Prostate gland (tissue), 2 donors: Measurements from ENCODE around the gene FBXO44. TPM values are rescaled to one million over a fixed set of nuclear protein-coding genes. Genes with fewer than 3 reads are reported as not detected.
"Not testable (repeated sequence)": the region's sequence is repeated elsewhere in the genome, so short reads cannot be mapped to it uniquely, and the experiment has no call there.

Experiments used
- DNase-seq: peaks from one replicate; pipeline ENCODE4 v3.0.0-alpha.2; 2019; ENCODE audit warnings: low spot score
- H3K27ac ChIP-seq, 2 donors: fragments of 200-600 bp; sonication (generic); 2 replicates each; pipeline ENCODE4 v1.5.1; 2017 to 2019
- H3K27me3 ChIP-seq: fragments of 200-600 bp; sonication (generic); replicated peaks from 2 replicates; pipeline ENCODE4 v1.5.1; 2019; ENCODE audit not compliant: insufficient read depth
- H3K36me3 ChIP-seq, 2 donors: fragments of 200-600 bp; sonication (generic); 1 replicate in 1 of 2; 2 replicates in 1 of 2; pipeline versions ENCODE4 v1.5.1 to v1.8.1; 2017 to 2019
- H3K4me1 ChIP-seq: fragments of 200-600 bp; sonication (generic); replicated peaks from 2 replicates; pipeline ENCODE4 v1.5.1; 2019
- H3K4me3 ChIP-seq, 2 donors: fragments of 200-600 bp; sonication (generic); 2 replicates each; pipeline ENCODE4 v1.5.1; 2017 to 2019
- H3K9me3 ChIP-seq: fragments of 200-600 bp; sonication (generic); 2 replicates; pipeline ENCODE4 v1.5.1; 2017
- CTCF ChIP-seq, 4 experiments: fragments of 200-600 bp in 2 of 4; fragments of 450-650 bp in 2 of 4; sonication (generic) in 2 of 4; IDR thresholded peaks; 1 replicate in 3 of 4; 2 replicates in 1 of 4; pipeline ENCODE4 v1.5.1; 2016 to 2019; ENCODE audit warnings: antibody characterized with exemption in 4 of 4, mild to moderate bottlenecking in 2 of 4, moderate library complexity in 2 of 4
- POLR2A ChIP-seq: fragments of 450-650 bp; IDR thresholded peaks from one replicate; pipeline ENCODE4 v1.6.1; 2016; ENCODE audit warnings: antibody characterized with exemption, mild to moderate bottlenecking
- POLR2AphosphoS5 ChIP-seq: sonication (generic); formaldehyde crosslinking; IDR thresholded peaks from one replicate; pipeline ENCODE4 v1.6.1; 2017; ENCODE audit warnings: antibody characterized with exemption
- WGBS: methylation state at CpG from one replicate; pipeline ENCODE4 v1.1.5; 2018; 5-methylcytosine and 5-hydroxymethylcytosine counted together
- intact Hi-C: fragments of 100-400 bp; cut with DNase I; formaldehyde crosslinking; loops from one replicate; pipeline ENCODE4 v1.14.2; 2022
- total RNA-seq, 2 donors: library from RNA; depleted of rRNA; stranded (reverse); fragments of >200 nt; gene quantifications; one replicate each; pipeline ENCODE4 v1.1.0, GENCODE V29; 2016

The FBXO44 gene
- total RNA-seq, 2 donors from 2014 or later: 29.5 to 51.2 TPM

- H3K4me3 ChIP-seq, H3K4me1 ChIP-seq, H3K9me3 ChIP-seq, H3K36me3 ChIP-seq, H3K27ac ChIP-seq, H3K27me3 ChIP-seq: not testable (repeated sequence)
- TF ChIP-seq CTCF (IDR thresholded peaks at IDR 0.05): peak; percentile 89 to 95 (median 94)
- WGBS: 55% methylated on average over 18 of the region's 18 CpGs
- peak; percentile 60 for DNase-seq
- intact Hi-C loops: loop anchor here (2.0 to 5.0 kb wide), 2 partner anchors 400 to 604 kb away; no protein-coding TSS in a partner anchor
These were observed 12.2 kb upstream of the FBXO44 start for GRCh38 chr1:11642418-11643017.

GRCh38 chr1:11643782-11644181 is 10.9 kb upstream of the FBXO44 start:
- Histone ChIP-seq H3K27ac (no peak overlapping the region), H3K9me3 (no peaks in the 10 kb centered on the region), H3K27me3 (no peaks in the 10 kb centered on the region), H3K4me1 (no peaks in the 10 kb centered on the region), H3K4me3 (no peak overlapping the region), H3K36me3 (no peaks in the 10 kb centered on the region)
- 56% methylated on average over 5 of the region's 5 CpGs for WGBS
- TF ChIP-seq CTCF (IDR thresholded peaks at IDR 0.05): no peak
- no peak for TF ChIP-seq POLR2AphosphoS5
- TF ChIP-seq POLR2A: no peak
- intact Hi-C loops: loop anchor here (2.0 to 5.0 kb wide), 2 partner anchors 401 to 605 kb away; no protein-coding TSS in a partner anchor
- DNase-seq: no peak

DNA sequence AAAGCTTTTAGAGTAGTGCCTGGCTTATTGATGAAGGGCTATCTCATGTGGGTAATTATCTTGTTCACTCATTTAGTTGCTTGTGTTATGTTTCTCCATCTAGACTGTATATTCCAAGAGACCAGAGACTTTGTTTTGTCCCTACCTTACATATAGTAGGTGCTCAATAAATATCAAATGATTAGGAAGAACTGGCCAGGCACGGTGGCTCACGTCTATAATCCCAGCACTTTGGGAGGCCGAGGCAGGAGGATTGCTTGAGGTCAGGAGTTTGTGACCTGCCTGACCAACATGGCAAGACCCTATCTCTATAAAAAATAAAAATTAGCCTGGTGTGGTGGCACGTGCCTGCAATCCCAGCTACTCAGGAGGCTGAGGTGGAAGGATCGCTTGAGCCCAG is 9.4 kb upstream of the FBXO44 start:
- Histone ChIP-seq H3K27ac (no peak overlapping the region), H3K4me3 (no peak overlapping the region), H3K27me3 (no peaks in the 10 kb centered on the region), H3K4me1 (no peaks in the 10 kb centered on the region), H3K9me3 (no peaks in the 10 kb centered on the region), H3K36me3 (no peaks in the 10 kb centered on the region)
- WGBS: 94% methylated on average over 5 of the region's 5 CpGs
- DNase-seq: no peak
- TF ChIP-seq CTCF (IDR thresholded peaks at IDR 0.05) (no peak), POLR2AphosphoS5 (no peak), POLR2A (no peak)
- intact Hi-C loops: no loop called here

- Histone ChIP-seq H3K27ac (no peak overlapping the region), H3K27me3 (no peaks in the 10 kb centered on the region), H3K36me3 (no peaks in the 10 kb centered on the region), H3K9me3 (no peaks in the 10 kb centered on the region), H3K4me3 (no peak overlapping the region), H3K4me1 (no peaks in the 10 kb centered on the region)
- intact Hi-C loops: no loop called here
- TF ChIP-seq CTCF (IDR thresholded peaks at IDR 0.05): peak; percentile 31 to 72 (median 68)
- no peak for TF ChIP-seq POLR2A
- no peak for TF ChIP-seq POLR2AphosphoS5
- WGBS: 32% methylated on average over 8 of the region's 8 CpGs
- DNase-seq: peak; percentile 75
These were observed 8.9 kb upstream of the FBXO44 start for GRCh38 chr1:11645670-11646265.

GRCh38 chr1:11646317-11646716 is 8.4 kb upstream of the FBXO44 start:
- TF ChIP-seq POLR2A (no peak), POLR2AphosphoS5 (no peak)
- no peak for DNase-seq
- H3K4me1 ChIP-seq: no peaks in the 10 kb centered on the region
- H3K27me3 ChIP-seq: no peaks in the 10 kb centered on the region
- H3K36me3 ChIP-seq: no peaks in the 10 kb centered on the region
- intact Hi-C loops: no loop called here
- no peaks in the 10 kb centered on the region for H3K9me3 ChIP-seq
- H3K4me3 ChIP-seq: no peak overlapping the region
- no peak overlapping the region for H3K27ac ChIP-seq
- WGBS: 88% methylated on average over 9 of the region's 9 CpGs
